Upper lobe of left lung (tissue), 4 donors: Measurements from ENCODE around the gene ITIH6.

Experiments
- POLR2A ChIP-seq, 4 donors: fragments of 450-650 bp; IDR thresholded peaks; one replicate each; pipeline ENCODE4 v1.5.1; 2016 to 2017; ENCODE audit warnings: antibody characterized with exemption in 4 of 4, mild to moderate bottlenecking in 2 of 4
- POLR2AphosphoS5 ChIP-seq, 2 donors: sonication (generic); formaldehyde crosslinking; IDR thresholded peaks; one replicate each; pipeline ENCODE4 v1.5.1; 2017; ENCODE audit warnings: antibody characterized with exemption in 2 of 2
- TF ChIP-seq, protein P1 (sequence below), 6 experiments: fragments of 450-650 bp in 4 of 6; fragments of 200-600 bp in 2 of 6; sonication (generic) in 2 of 6; IDR thresholded peaks; one replicate each; pipeline ENCODE4 v1.5.1; 2016 to 2019; ENCODE audit warnings: antibody characterized with exemption in 6 of 6

DNA sequence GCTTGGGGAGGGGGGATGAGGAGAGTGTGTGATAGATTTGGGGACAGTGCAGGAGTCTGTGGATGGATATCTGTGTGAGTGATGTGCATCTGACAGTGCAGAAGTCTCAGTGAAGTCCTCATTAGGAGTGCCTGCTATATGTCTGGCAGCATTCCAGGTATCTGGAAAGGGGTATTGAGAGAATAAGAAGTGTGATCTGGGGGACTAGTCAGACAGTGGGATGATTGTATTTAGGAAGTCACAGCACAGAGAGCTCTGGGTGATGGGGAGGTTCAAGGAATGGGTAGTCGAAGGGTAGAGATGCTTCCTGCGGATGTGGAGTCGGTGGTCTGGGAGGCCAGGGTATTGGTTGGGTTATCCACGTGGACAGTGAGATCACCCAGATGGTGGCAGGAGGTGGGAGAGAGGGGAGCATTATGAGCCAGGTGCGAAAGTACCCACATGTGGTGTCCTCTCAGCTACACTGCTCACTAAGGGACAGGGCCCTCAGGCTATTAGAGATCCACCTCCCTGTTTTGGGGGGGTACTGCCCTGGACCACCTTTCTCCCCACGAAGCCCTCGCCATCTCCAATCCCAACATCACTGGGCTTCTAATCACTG is 19.3 kb upstream of the ITIH6 start:
- TF ChIP-seq, protein P1, sequence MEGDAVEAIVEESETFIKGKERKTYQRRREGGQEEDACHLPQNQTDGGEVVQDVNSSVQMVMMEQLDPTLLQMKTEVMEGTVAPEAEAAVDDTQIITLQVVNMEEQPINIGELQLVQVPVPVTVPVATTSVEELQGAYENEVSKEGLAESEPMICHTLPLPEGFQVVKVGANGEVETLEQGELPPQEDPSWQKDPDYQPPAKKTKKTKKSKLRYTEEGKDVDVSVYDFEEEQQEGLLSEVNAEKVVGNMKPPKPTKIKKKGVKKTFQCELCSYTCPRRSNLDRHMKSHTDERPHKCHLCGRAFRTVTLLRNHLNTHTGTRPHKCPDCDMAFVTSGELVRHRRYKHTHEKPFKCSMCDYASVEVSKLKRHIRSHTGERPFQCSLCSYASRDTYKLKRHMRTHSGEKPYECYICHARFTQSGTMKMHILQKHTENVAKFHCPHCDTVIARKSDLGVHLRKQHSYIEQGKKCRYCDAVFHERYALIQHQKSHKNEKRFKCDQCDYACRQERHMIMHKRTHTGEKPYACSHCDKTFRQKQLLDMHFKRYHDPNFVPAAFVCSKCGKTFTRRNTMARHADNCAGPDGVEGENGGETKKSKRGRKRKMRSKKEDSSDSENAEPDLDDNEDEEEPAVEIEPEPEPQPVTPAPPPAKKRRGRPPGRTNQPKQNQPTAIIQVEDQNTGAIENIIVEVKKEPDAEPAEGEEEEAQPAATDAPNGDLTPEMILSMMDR (IDR thresholded peaks at IDR 0.05) = no peak
- TF ChIP-seq POLR2A (IDR thresholded peaks at IDR 0.05) (no peak), POLR2AphosphoS5 (IDR thresholded peaks at IDR 0.05) (no peak)
